ENCODE measurements around the gene AIF1L. TPM values are rescaled to one million over a fixed set of nuclear protein-coding genes. Genes with fewer than 3 reads are reported as not detected.

AIF1L gene
- total RNA-seq, 2 donors from 2014 or later, result not detected

DNA sequence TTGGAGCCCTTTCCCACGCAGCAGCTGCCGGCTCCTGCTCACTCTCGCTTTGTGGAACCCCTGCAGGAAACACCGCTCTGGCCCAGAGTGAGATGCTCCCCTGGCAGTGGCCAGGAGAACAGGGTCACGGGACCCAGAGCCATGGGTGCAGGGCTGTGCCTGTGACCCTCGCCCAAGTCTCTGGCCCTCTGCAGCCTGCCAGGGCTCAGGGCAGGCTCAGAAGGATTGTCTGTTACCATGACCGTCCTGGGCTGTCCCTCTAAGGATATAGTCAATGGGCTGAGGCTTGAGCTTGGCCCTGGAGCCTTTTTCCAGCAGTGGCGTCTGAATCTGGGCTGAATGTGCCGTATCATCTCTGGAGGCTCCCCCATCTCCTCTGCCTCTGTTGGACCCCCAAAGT, 28.7 kb upstream of the AIF1L start:
- Mint-ChIP-seq H3K4me1 (ENCODE audit: low read depth in 2 of 2) (no peaks in the 10 kb centered on the region), H3K4me3 (no peak overlapping the region), H3K36me3 (no peaks in the 10 kb centered on the region), H3K27ac (no peak overlapping the region), H3K9me3 (no peaks in the 10 kb centered on the region), H3K27me3 (peaks cover 0 to 8% of the 10 kb centered on the region in 2 donors)
- DNase-seq (ENCODE audit: low spot score) (no peak), ATAC-seq (peak in 1 of 2 donors; percentile 11)

DNA sequence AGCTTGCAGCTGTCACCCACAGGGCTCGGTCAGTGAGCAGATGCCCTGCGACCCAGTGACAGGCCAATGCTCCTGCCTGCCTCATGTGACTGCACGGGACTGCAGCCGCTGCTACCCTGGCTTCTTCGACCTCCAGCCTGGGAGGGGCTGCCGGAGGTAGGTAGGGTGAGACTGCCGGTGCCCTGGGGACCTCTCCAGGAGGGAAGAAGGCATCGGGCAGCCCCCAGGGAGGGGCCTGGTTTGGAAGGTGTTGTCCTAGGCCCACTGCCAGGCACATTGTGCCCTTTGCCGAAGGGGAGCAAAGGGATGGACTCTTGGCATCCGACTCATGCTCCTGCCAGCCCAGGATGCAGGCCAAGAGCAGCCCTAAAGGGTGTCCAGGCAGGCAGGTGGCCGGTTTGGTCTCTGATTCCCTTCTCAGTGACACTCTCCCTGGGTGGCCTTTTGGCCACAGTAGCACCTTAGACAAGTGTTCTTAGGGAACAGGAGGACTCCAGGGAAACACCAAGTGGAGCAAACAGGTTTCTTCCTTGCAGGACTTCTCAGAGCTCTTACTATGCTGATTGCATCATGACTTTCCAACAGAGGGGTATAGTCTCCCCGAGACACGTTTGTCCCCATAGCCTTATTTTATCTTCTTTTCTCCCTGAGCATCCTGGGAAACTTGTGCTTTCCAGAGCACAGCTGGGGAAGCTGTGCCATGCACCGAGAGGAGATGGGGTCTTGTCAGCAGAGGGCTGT, 28.1 kb upstream of the AIF1L start:
- no peaks in the 10 kb centered on the region for H3K9me3 Mint-ChIP-seq
- no peak for DNase-seq (ENCODE audit: low spot score)
- H3K27me3 Mint-ChIP-seq, result peaks cover 0 to 8% of the 10 kb centered on the region in 2 donors
- no peaks in the 10 kb centered on the region for H3K4me1 Mint-ChIP-seq (ENCODE audit: low read depth in 2 of 2)
- H3K4me3 Mint-ChIP-seq, result no peak overlapping the region
- ATAC-seq, result no peak
- H3K27ac Mint-ChIP-seq, result no peak overlapping the region
- H3K36me3 Mint-ChIP-seq, result no peaks in the 10 kb centered on the region

DNA sequence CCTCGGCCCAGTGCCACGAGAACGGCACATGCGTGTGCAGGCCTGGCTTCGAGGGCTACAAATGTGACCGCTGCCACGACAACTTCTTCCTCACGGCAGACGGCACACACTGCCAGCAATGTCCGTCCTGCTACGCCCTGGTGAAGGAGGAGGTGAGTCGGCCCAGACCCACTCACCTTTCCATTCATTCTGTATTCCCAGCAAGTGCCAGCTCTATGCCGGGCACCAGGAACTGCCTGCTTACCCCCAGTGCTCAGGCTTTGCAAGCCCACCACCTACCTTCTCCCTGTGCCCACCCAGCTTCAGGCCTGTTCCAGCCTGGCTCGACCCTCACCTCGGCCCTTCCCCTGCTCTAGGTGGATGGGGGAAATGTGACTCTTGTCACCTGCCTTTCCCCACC, 26.6 kb upstream of the AIF1L start:
- H3K27me3 Mint-ChIP-seq, result peaks cover 0 to 8% of the 10 kb centered on the region in 2 donors
- H3K27ac Mint-ChIP-seq, result no peak overlapping the region
- no peaks in the 10 kb centered on the region for H3K4me1 Mint-ChIP-seq (ENCODE audit: low read depth in 2 of 2)
- no peaks in the 10 kb centered on the region for H3K9me3 Mint-ChIP-seq
- no peaks in the 10 kb centered on the region for H3K36me3 Mint-ChIP-seq
- no peak for ATAC-seq
- no peak overlapping the region for H3K4me3 Mint-ChIP-seq
- no peak for DNase-seq (ENCODE audit: low spot score)

DNA sequence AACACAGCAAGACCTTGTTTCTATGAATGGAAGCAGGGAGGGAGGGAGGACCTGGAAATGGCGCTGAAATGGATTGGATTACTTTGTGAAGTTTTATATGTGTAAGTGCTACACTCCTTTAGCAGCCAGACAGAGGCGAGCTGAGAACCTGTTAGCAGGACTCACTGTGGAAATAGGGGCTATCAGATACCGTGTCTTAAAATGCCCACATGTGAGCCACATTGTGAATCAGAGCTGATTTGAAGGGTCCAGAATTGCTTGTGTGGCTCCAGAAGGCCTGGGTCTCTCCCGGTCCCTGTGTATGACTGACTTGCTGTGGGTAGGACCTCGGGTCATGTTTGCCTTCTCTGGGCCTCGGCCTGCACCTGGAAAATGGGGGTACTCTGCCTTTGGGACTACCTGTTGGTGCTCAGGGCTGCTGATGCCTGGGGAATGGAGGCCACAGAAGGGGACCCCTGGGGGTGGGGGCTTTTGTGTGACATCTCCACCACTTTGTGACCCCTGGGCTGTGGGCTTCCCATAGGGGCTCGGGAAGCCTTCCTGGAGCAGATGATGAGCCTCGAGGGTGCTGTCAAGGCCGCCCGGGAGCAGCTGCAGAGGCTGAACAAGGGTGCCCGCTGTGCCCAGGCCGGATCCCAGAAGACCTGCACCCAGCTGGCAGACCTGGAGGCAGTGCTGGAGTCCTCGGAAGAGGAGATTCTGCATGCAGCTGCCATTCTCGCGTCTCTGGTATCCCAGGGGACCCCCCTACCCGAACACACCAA, 24.0 kb upstream of the AIF1L start:
- Mint-ChIP-seq H3K36me3 (no peaks in the 10 kb centered on the region), H3K9me3 (no peaks in the 10 kb centered on the region), H3K4me3 (no peak overlapping the region), H3K4me1 (ENCODE audit: low read depth in 2 of 2) (no peaks in the 10 kb centered on the region), H3K27me3 (no peaks in the 10 kb centered on the region), H3K27ac (no peak overlapping the region)
- ATAC-seq (no peak), DNase-seq (ENCODE audit: low spot score) (no peak)

DNA sequence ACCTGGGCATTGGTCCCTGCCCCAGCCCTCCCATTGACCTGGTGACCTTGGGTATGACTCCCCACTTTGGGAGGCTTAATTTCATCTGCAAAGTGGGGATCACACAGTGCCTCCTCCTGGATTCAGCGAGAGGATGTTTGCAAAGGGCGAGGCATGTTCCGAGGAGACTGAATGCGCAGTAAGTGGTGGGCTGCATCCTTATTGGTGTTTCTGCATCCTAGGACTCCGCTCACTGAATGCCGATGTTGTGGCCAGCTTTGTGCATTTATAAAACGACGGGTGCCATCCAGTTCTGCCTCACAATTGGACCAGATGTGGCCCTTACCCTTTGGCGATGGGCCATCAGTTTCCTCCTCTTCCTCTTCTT, 23.5 kb upstream of the AIF1L start:
- no peak overlapping the region for H3K4me3 Mint-ChIP-seq
- no peaks in the 10 kb centered on the region for H3K9me3 Mint-ChIP-seq
- H3K4me1 Mint-ChIP-seq (ENCODE audit: low read depth in 2 of 2), result no peaks in the 10 kb centered on the region
- DNase-seq (ENCODE audit: low spot score) (no peak), ATAC-seq (no peak)
- no peak overlapping the region for H3K27ac Mint-ChIP-seq
- H3K27me3 Mint-ChIP-seq, result no peaks in the 10 kb centered on the region
- no peaks in the 10 kb centered on the region for H3K36me3 Mint-ChIP-seq

DNA sequence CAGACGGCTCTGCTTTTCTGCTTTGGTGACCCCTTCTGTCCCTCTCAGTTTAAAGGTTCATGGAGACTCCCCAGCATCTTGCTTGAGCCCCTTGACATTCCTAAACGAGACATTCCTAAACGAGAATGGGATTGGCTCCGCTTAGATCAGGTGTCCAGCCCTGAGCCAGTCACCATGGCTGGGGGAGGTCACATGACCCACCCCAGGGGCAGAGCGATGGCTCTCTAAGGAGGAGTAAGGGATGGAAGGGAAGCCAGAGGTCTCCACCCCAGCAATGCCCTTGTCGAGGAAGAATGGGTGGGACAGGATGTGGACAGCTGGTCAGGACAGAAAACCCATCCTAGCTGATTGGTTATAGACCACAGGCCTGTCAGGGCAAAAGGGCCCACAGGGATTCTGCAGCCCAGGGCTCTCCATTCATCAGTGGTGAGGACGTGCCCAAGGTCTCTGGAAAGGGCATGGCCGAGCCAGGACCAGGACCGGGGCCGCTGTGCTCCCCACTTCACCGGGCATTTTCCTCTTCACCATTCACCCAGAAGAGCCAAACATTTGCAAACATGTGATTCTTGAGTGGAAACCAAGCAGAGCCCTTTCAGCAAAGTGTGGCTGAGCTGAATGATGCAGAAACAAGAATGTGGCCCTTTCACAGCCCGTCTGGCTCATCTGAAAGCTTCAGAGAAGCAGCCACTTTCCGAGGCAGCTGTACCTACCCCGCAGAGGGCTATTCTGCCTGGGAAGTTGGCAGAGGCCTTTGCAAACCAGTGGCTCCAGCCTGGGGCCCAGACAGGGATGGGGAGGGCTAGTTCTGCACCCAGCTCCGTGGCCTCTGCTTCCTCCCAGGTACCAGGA, 19.8 kb upstream of the AIF1L start:
- Mint-ChIP-seq H3K9me3 (no peaks in the 10 kb centered on the region), H3K27ac (no peak overlapping the region), H3K4me1 (ENCODE audit: low read depth in 2 of 2) (no peaks in the 10 kb centered on the region), H3K36me3 (no peaks in the 10 kb centered on the region), H3K27me3 (no peaks in the 10 kb centered on the region), H3K4me3 (no peak overlapping the region)
- DNase-seq (ENCODE audit: low spot score), result no peak
- ATAC-seq, result no peak

DNA sequence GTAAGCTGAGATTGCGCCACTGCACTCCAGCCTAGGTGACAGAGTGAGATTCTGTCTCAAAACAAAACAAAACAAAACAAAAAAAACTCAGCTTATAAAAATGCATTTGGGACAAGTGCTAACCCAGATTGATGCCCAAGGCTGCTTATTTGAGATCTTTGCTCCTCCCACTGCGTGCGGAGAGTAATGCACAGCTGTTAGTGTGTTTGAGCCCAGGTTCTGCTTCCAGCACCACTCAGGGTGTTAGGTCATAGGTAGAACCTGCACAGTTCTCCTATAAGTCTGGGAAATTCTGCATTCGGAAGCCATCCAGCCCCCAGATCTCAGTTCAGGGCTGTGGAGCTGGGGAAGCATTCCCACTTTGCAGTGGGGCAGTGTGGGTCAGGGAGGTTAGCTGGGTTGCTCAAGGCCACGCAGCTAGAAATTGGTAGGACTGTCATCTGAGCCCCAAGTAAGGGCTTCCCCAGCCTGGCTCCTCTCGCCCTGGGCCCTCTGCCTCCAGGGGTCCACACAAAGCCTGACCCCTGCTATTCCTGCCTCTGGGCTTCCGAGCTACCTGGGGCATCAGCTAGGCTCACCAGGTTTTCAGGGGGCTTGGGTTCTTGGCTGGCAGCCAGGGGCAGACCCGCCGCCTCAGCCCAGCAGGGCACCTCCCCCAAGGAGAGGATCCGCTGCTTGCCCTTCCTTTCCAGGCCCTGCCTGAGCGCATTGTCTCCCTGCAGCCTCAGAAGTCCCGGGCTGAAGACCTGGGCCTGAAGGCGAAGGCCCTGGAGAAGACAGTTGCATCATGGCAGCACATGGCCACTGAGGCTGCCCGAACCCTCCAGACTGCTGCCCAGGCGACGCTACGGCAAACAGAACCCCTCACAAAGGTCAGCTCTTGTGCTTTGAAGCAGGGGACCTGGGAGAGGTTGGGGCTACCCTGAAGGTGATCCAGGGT, 17.6 kb upstream of the AIF1L start:
- ATAC-seq (no peak), DNase-seq (ENCODE audit: low spot score) (no peak)
- no peaks in the 10 kb centered on the region for H3K27me3 Mint-ChIP-seq
- no peaks in the 10 kb centered on the region for H3K4me1 Mint-ChIP-seq (ENCODE audit: low read depth in 2 of 2)
- no peak overlapping the region for H3K4me3 Mint-ChIP-seq
- no peaks in the 10 kb centered on the region for H3K36me3 Mint-ChIP-seq
- no peak overlapping the region for H3K27ac Mint-ChIP-seq
- no peaks in the 10 kb centered on the region for H3K9me3 Mint-ChIP-seq

DNA sequence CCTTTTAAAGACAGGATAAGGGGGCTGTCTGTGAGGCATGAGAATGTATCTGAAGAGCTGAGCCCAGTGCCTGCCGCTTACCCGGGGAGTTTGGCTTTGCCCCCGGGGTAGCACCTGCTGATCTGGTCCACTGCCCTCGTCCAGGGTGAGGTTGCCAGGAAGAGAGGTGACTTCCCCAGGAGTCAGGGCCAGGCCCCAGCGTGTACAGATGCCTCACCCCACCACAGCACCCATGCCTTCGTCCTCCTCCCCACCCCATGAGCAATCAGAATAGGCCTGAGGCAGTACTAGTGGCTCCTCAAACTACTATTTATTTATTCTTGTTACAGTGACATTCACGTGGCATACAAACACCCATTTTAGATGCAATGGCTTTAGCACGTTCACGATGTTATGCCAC, 15.7 kb upstream of the AIF1L start:
- Mint-ChIP-seq H3K4me3 (no peak overlapping the region), H3K27ac (no peak overlapping the region), H3K9me3 (no peaks in the 10 kb centered on the region), H3K36me3 (no peaks in the 10 kb centered on the region), H3K4me1 (ENCODE audit: low read depth in 2 of 2) (no peaks in the 10 kb centered on the region), H3K27me3 (peaks cover 2 to 6% of the 10 kb centered on the region in 2 donors)
- no peak for DNase-seq (ENCODE audit: low spot score)
- no peak for ATAC-seq

DNA sequence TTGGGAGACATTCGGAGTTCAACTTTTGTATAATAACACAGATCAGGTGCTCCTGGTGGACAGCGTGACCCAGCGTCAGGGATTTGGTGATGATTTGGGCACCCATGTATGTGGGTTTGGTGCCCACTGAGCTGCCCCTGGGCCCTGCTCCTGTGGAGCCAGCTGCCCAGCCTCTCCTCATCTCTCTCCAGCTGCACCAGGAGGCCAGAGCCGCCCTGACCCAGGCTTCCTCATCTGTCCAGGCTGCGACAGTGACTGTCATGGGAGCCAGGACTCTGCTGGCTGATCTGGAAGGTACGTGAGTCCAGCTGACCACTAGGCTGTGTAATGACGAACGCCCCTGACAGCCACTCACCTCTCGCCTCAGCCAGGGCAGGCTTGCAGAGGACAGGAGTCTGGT, 14.5 kb upstream of the AIF1L start:
- DNase-seq (ENCODE audit: low spot score) (no peak), ATAC-seq (peak in 1 of 2 donors; percentile 43)
- Mint-ChIP-seq H3K27ac (no peak overlapping the region), H3K4me1 (ENCODE audit: low read depth in 2 of 2) (no peaks in the 10 kb centered on the region), H3K27me3 (peaks cover 2 to 6% of the 10 kb centered on the region in 2 donors), H3K36me3 (no peaks in the 10 kb centered on the region), H3K9me3 (no peaks in the 10 kb centered on the region), H3K4me3 (no peak overlapping the region)

DNA sequence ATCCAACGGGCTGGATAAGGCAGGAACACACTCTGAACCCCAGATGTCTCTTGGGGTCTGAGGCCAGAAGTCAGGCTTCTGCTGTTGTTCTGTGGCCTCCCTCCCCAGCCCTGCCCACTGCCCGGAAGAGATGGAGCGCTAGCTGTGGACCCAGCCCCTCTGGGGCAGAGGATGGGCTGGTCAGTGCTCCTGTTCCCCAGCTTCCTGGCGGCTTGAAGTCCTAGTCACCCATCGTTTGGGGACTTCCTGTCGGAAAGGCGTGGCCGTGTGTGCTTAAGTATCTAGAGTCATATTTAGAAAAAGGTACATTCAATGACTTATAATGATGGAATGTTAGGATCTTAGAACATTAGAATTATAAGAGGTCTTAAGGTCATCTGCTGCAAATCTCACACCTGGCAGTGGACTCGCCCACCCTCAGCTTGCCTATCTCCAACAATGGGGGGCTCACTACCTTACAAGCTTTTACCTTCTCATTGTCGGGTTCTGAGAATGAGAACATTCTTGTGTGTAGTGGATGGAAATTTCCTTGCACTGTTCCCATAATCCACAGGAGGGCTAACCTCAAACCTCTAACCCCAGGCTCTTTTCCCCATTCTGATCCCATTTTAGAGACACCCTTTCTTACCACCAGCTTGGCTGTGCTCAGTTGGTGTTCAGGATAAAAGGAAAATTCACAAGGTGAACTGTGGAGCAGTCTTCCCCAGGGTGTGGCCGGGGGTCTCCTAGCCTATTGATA, 13.4 kb upstream of the AIF1L start:
- ATAC-seq, result no peak
- no peak overlapping the region for H3K4me3 Mint-ChIP-seq
- H3K4me1 Mint-ChIP-seq (ENCODE audit: low read depth in 2 of 2), result no peaks in the 10 kb centered on the region
- DNase-seq (ENCODE audit: low spot score), result no peak
- H3K9me3 Mint-ChIP-seq, result no peaks in the 10 kb centered on the region
- H3K27ac Mint-ChIP-seq, result no peak overlapping the region
- H3K27me3 Mint-ChIP-seq, result peaks cover 2 to 6% of the 10 kb centered on the region in 2 donors
- H3K36me3 Mint-ChIP-seq, result no peaks in the 10 kb centered on the region

DNA sequence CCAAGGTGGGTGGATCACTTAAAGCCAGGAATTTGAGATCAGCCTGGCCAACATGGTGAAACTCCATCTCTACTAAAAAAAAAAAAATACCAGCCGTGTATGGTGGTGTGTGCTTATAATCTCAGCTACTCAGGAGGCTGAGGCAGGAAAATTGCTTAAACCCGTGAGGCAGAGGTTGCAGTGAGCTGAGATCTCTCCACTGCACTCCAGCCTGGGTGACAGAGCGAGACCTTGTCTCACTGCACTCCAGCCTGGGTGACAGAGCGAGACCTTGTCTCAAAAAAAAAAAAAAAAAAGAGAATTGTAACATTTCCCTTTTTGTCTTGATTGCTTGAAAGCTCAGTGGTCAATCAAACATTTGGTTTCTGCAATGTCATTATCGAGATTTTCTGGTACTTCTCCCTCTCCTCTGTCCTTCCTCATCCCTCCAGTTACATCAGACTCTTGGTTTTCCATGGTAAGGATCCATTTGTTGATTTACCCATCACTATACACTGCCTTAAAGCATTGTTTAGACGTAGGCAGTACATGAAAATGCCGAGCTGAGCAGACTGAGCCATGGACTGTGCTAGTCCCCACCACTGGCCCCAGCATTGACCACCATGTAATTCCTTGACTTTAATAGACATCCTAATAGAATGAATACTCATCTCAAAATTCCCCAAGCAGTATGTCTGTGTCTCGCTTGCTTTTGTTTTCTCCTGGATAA, 11.5 kb upstream of the AIF1L start:
- ATAC-seq, result no peak
- no peak overlapping the region for H3K27ac Mint-ChIP-seq

DNA sequence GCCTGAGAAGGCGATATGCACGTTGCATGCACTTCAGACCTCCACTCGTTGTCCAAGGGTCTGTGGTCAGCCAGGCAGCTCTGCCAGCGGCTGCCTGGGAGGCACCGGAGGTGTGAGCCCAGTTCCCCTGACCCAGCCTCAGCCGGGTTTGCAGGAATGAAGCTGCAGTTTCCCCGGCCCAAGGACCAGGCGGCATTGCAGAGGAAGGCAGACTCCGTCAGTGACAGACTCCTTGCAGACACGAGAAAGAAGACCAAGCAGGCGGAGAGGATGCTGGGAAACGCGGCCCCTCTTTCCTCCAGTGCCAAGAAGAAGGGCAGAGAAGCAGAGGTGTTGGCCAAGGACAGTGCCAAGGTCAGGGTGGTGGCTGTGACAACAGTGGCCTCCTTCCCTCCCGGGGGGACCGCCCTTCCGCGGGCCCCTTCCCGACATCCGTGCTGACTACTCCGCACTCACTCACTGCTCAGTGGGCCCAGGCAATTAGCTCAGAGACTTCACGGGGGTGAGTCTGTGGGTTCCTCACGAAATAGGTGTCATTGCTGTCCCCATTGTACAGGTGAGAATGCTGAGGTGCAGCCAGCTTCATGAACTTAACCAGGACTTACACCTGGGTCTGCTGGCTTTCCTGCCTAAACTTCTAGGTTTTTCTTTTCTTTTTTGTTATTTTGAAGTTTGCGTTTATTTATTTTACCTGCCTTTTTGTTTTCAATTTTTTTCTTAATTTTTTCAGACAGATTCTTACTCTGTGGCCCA, 10.8 kb upstream of the AIF1L start:
- ATAC-seq (no peak), DNase-seq (ENCODE audit: low spot score) (no peak)
- H3K9me3 Mint-ChIP-seq, result no peaks in the 10 kb centered on the region
- peaks cover 2 to 6% of the 10 kb centered on the region in 2 donors for H3K27me3 Mint-ChIP-seq
- H3K4me3 Mint-ChIP-seq, result no peak overlapping the region
- H3K36me3 Mint-ChIP-seq, result no peaks in the 10 kb centered on the region
- H3K27ac Mint-ChIP-seq, result no peak overlapping the region
- no peaks in the 10 kb centered on the region for H3K4me1 Mint-ChIP-seq (ENCODE audit: low read depth in 2 of 2)

More for the DNA sequence above, 11.5 kb upstream of the AIF1L start:
- no peaks in the 10 kb centered on the region for H3K36me3 Mint-ChIP-seq
- no peaks in the 10 kb centered on the region for H3K9me3 Mint-ChIP-seq
- no peaks in the 10 kb centered on the region for H3K4me1 Mint-ChIP-seq (ENCODE audit: low read depth in 2 of 2)
- peaks cover 2 to 6% of the 10 kb centered on the region in 2 donors for H3K27me3 Mint-ChIP-seq
- H3K4me3 Mint-ChIP-seq, result no peak overlapping the region
- DNase-seq (ENCODE audit: low spot score), result no peak

Data from natural killer cell treated with Interleukin-12 subunit alpha and Interleukin-12 subunit beta and Interleukin-15 and Interleukin-18, amount 100 ng/mL, for 72 hours (primary cell).